GM19351 (cell line): Measurements from ENCODE around the gene BSPRY.
"Not testable (repeated sequence)": the region's sequence is repeated elsewhere in the genome, so short reads cannot be mapped to it uniquely, and the experiment has no call there.

Source experiments
- ATAC-seq: cut with Tn5 transposase; IDR thresholded peaks from one replicate; pipeline ENCODE4 v1.9.1; 2021; ENCODE audit warnings: mild to moderate bottlenecking, moderate library complexity; ENCODE audit not compliant: unreplicated experiment

BSPRY gene

GRCh38 chr9:113390192-113390960 is 41.0 kb downstream of the BSPRY start:
- no peak for ATAC-seq

- no peak for ATAC-seq
Measured at GRCh38 chr9:113391917-113392316, 42.6 kb downstream of the BSPRY start.

- no peak for ATAC-seq
Measured at GRCh38 chr9:113393281-113393680, 43.9 kb downstream of the BSPRY start.

GRCh38 chr9:113395000-113395861 is 45.9 kb downstream of the BSPRY start:
- ATAC-seq: no peak

- no peak for ATAC-seq
Measured at GRCh38 chr9:113397203-113397631, 47.9 kb downstream of the BSPRY start.

GRCh38 chr9:113398796-113399195 is 49.5 kb downstream of the BSPRY start:
- no peak for ATAC-seq

GRCh38 chr9:113399646-113400200 is 50.4 kb downstream of the BSPRY start:
- ATAC-seq: no peak

GRCh38 chr9:113401027-113401792 is 51.9 kb downstream of the BSPRY start, which contains the start of gene ALAD:
ALAD (minus strand) TSS chr9:113401284; CDS start chr9:113393559, 7,725 bp downstream.
- ATAC-seq: peak; percentile 98

- no peak for ATAC-seq
Measured at GRCh38 chr9:113403646-113404045, 54.3 kb downstream of the BSPRY start.

- ATAC-seq: not testable (repeated sequence)
Measured at GRCh38 chr9:113406353-113406752, 57.0 kb downstream of the BSPRY start.

- peak; percentile 39 for ATAC-seq
Measured at GRCh38 chr9:113406873-113407511, 57.7 kb downstream of the BSPRY start.

GRCh38 chr9:113409481-113409880 is 60.1 kb downstream of the BSPRY start:
- no peak for ATAC-seq

GRCh38 chr9:113409883-113410206 is 60.5 kb downstream of the BSPRY start:
- ATAC-seq: no peak

GRCh38 chr9:113410207-113410864 is 61.0 kb downstream of the BSPRY start, which contains the start of the genes C9orf43 and POLE3:
C9orf43 (plus strand) TSS chr9:113410747; CDS start chr9:113413494, 2,747 bp downstream.
POLE3 (minus strand) TSS chr9:113410675; CDS start chr9:113410293, 382 bp downstream.
- peak; percentile 93 for ATAC-seq

GRCh38 chr9:113416149-113416721 is 66.9 kb downstream of the BSPRY start:
- peak; percentile 100 for ATAC-seq

- ATAC-seq: no peak
Measured at GRCh38 chr9:113417370-113417769, 68.0 kb downstream of the BSPRY start.
